Activated T-helper 2 cell treated with anti-CD3 and anti-CD28 coated beads, Interferon-gamma antibody, Interleukin-2, Interleukin-4, amounts not matched to agents 10 μg/mL and 5 μg/mL and 100 μg/mL, durations not matched to agents 14 hours and 24 hours and 36 hours (primary cell): ENCODE results near the gene QKI. TPM values are rescaled to one million over a fixed set of nuclear protein-coding genes. Genes with fewer than 3 reads are reported as not detected.

Source experiments
- DNase-seq: peaks from one replicate; pipeline ENCODE4 v3.0.0; 2021; ENCODE audit warnings: low spot score
- H3K27ac Mint-ChIP-seq: one replicate; pipeline ENCODE4 v1.8.0; 2021; ENCODE audit warnings: mixed read lengths
- H3K27me3 Mint-ChIP-seq: one replicate; pipeline ENCODE4 v1.8.0; 2021; ENCODE audit warnings: low read depth, mixed read lengths
- H3K36me3 Mint-ChIP-seq: one replicate; pipeline ENCODE4 v1.8.0; 2021; ENCODE audit warnings: low read depth, mixed read lengths
- H3K4me1 Mint-ChIP-seq: one replicate; pipeline ENCODE4 v1.8.0; 2021; ENCODE audit warnings: low read depth, mixed read lengths
- H3K4me3 Mint-ChIP-seq: one replicate; pipeline ENCODE4 v1.8.0; 2021; ENCODE audit warnings: low read depth, mild to moderate bottlenecking, moderate library complexity, mixed read lengths
- H3K9me3 Mint-ChIP-seq: one replicate; pipeline ENCODE4 v1.8.0; 2021; ENCODE audit warnings: mixed read lengths
- intact Hi-C: fragments of 100-400 bp; cut with micrococcal nuclease; formaldehyde crosslinking; loops from one replicate; pipeline ENCODE4 v1.15.1; 2023
- total RNA-seq: library from RNA; stranded (reverse); gene quantifications from 2 replicates; pipeline ENCODE4 v1.2.3, GENCODE V29; 2022

The QKI gene
- total RNA-seq, 1 donor from 2014 or later = 65.1 TPM

DNA sequence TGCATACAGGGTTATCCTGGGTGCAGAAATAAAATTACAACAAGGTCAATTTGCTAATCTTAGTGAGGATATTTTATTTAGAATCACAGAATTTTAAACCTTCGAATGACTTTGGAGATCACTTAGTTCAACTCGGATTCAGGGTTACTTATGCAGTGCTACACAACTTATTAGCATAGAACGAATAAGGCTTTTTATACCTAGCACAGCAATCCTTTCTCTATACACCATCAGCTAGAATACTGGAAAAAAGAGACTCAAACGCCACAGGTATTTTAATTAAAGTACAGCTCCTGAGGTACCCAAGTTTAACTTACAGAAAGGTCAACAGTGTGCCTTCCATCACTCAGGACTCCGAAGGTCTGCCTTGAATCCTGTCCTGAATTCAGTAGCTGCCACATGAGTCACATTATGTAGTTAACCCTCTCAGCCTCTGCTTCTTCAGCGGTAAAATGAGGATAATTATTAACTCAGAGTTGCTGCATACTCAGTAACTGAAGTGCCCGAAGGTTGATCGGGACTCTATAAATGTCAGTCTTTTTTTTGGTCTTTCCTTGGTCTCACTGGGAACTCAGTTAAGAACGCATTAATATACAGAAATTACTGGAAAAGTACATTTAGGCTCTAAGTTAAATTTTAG, 6.0 kb upstream of the QKI start:
- H3K4me1 Mint-ChIP-seq = peaks cover 24% of the 10 kb centered on the region
- H3K27me3 Mint-ChIP-seq = peaks cover 17% of the 10 kb centered on the region
- H3K27ac Mint-ChIP-seq = no peak overlapping the region
- H3K9me3 Mint-ChIP-seq = no peaks in the 10 kb centered on the region
- H3K36me3 Mint-ChIP-seq = no peaks in the 10 kb centered on the region
- no peak overlapping the region for H3K4me3 Mint-ChIP-seq
- no peak for DNase-seq
- intact Hi-C loops = no loop called here

DNA sequence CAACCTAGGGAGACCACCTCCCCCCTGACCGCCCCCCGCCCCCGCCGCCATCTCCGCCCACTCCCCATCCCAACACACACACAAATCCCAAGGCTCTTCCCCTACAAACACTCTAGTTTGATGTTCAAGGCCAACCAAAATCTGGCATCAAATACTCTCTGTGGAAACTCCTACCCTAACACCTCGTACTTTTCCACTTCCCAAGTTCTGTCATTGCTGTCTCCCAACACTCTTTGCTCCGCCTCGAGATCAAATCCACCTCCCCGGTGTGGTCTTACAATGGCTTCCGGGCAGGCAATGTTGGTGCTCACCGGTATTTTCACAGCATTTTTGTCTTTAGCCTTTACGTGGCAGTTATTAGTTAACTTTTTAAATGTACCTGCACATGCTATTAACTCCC, 4.8 kb upstream of the QKI start:
- Mint-ChIP-seq H3K4me1 (peaks cover 23% of the 10 kb centered on the region), H3K27ac (no peak overlapping the region), H3K9me3 (no peaks in the 10 kb centered on the region), H3K36me3 (no peaks in the 10 kb centered on the region), H3K27me3 (peaks cover 17% of the 10 kb centered on the region), H3K4me3 (no peak overlapping the region)
- no peak for DNase-seq
- intact Hi-C loops = loop anchor here (5.0 kb wide), 1 partner anchor 682 kb away; the partner anchor contains the start of genes PACRG and PRKN

DNA sequence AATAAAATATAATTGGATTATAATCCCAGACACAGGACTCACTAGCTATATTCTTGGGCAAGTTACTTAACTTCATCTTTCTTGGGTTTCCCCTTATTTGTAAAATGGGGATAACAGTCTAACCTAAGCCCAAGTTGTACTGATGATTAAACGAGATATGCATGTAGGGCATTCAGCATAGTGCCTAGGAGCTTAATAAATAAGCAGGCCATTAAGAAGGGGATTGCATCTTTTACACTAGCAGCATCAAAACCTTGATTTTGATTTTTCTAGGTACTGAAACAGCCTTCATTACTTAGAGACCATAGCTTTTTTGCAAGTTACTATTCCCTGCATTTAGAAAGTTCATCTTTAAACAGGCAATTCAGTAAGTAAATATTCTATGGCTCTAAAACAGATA, 2.2 kb upstream of the QKI start:
- Mint-ChIP-seq H3K4me3 (peak overlapping the region; percentile 87), H3K36me3 (no peaks in the 10 kb centered on the region), H3K27me3 (peaks cover 17% of the 10 kb centered on the region), H3K4me1 (peaks cover 21% of the 10 kb centered on the region), H3K9me3 (no peaks in the 10 kb centered on the region), H3K27ac (no peak overlapping the region)
- DNase-seq = no peak
- intact Hi-C loops = loop anchor here (5.0 kb wide), 1 partner anchor 685 kb away; the partner anchor contains the start of genes PACRG and PRKN

DNA sequence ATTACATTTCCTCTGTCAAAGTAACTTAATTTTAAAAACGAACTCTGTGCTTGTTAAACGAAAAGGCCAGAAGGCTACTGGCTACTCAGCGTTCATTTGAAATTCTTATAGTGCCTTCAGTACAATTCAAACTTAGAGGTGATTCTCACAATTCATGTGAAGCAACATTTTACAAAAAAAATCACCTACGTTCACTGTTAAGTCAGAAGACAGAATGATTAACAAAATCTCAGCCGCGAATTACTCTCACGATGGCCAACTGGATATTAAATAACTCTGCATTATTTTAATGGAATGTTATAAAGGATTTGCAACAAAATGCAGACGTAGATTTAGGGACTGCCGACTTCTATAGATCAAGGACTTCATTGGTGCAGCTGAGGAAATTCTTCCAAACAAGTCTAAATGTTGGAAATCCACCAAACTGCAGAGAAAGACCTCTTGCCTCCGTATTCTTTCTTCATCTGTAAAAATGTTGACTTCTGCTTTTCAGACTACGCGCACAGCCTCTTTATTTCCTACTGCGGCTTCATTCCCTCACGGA, 1.6 kb upstream of the QKI start:
- H3K36me3 Mint-ChIP-seq = no peaks in the 10 kb centered on the region
- peaks cover 26% of the 10 kb centered on the region for H3K4me1 Mint-ChIP-seq
- intact Hi-C loops = loop anchor here (5.0 kb wide), 1 partner anchor 686 kb away; the partner anchor contains the start of genes PACRG and PRKN
- H3K27ac Mint-ChIP-seq = peak overlapping the region; percentile 56
- DNase-seq = no peak
- peak overlapping the region; percentile 87 for H3K4me3 Mint-ChIP-seq
- peaks cover 17% of the 10 kb centered on the region for H3K27me3 Mint-ChIP-seq
- H3K9me3 Mint-ChIP-seq = no peaks in the 10 kb centered on the region

- DNase-seq = peak; percentile 86
- H3K36me3 Mint-ChIP-seq = no peaks in the 10 kb centered on the region
- peak overlapping the region; percentile 91 for H3K27ac Mint-ChIP-seq
- no peaks in the 10 kb centered on the region for H3K9me3 Mint-ChIP-seq
- intact Hi-C loops = loop anchor here (5.0 kb wide), 1 partner anchor 686 kb away; the partner anchor contains the start of genes PACRG and PRKN
- peaks cover 29% of the 10 kb centered on the region for H3K4me1 Mint-ChIP-seq
- peaks cover 16% of the 10 kb centered on the region for H3K27me3 Mint-ChIP-seq
- H3K4me3 Mint-ChIP-seq = peak overlapping the region; percentile 87
Observed at GRCh38 chr6:163413345-163414116, 987 bp upstream of the QKI start.

DNA sequence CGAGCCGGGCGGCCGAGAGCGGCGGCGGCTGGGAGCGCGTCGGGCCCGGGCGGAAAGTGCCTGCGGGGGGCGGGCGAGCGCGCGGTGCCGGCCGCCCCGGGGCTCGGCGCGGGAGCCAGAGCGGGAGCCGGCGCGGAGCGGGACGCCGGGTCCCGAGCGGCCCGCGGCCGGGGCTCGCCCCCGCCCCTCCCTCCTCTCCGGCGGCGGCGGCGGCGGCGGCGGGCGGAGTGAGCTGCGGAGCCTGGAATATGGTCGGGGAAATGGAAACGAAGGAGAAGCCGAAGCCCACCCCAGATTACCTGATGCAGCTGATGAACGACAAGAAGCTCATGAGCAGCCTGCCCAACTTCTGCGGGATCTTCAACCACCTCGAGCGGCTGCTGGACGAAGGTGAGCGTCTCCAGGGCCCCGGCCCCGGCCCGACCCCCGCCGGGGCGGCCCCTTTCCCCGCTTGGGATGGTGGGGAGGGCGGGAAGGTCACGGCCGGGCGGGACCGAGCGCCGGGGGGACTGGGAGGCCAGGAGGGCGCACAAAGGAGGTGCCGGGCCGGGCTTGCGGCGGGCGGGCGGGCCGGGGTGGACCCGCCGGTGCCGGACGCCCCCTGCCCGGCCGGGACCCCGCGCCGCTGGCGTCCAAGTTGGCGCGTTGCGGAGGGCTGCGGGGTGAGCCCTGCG, 565 bp downstream of the QKI start:
- intact Hi-C loops = loop anchor here (5.0 kb wide), 2 partner anchors 542 to 688 kb away; partner anchors contain the start of genes PACRG and PRKN
- Mint-ChIP-seq H3K9me3 (no peaks in the 10 kb centered on the region), H3K4me1 (peaks cover 42% of the 10 kb centered on the region), H3K27ac (peak overlapping the region; percentile 73), H3K27me3 (peaks cover 8% of the 10 kb centered on the region), H3K36me3 (no peaks in the 10 kb centered on the region), H3K4me3 (peak overlapping the region; percentile 71)
- peak; percentile 19 for DNase-seq

- Mint-ChIP-seq H3K4me3 (peak overlapping the region; percentile 94), H3K9me3 (no peaks in the 10 kb centered on the region), H3K4me1 (peaks cover 44% of the 10 kb centered on the region), H3K36me3 (no peaks in the 10 kb centered on the region), H3K27me3 (peaks cover 5% of the 10 kb centered on the region), H3K27ac (peak overlapping the region; percentile 83)
- peak; percentile 23 for DNase-seq
- intact Hi-C loops = loop anchor here (1.0 to 5.0 kb wide), 3 partner anchors 44 to 541 kb away; no protein-coding TSS in a partner anchor
Observed at GRCh38 chr6:163415620-163416556, 1.4 kb downstream of the QKI start.

DNA sequence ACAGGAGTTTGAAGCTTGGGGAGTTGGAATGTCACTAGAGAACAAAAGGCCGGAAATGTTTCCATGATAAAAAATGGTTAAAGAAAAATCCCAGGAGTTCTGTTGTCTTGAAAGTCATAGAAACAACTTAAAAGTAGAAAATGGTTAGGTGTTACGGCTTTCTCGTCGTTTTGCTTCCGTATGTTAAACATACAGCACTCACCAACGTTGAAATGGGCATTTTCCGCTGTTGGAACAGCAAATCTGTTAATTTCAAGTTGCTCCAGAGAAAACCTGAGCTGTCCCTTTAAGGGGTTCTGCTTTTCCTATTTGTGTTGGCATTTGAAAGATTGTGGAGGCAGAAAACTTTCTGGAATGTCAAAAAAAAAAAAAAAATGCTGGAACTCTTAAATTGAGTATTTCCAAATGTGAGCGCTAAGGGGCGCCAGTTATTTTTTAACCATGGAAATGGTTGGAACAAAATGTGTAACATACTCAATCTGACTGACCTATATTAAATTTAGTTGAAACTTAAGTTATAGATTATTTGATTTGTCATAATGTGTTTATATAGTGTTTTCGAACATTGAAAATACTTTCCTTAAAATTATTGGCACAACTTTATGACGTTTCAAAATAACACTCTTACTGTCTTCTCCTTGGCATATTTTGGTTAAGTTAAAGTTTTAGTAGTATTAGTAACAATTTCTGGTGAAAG, 2.2 kb downstream of the QKI start:
- H3K4me3 Mint-ChIP-seq = peak overlapping the region; percentile 94
- no peaks in the 10 kb centered on the region for H3K36me3 Mint-ChIP-seq
- peak overlapping the region; percentile 83 for H3K27ac Mint-ChIP-seq
- no peaks in the 10 kb centered on the region for H3K27me3 Mint-ChIP-seq
- intact Hi-C loops = loop anchor here (1.0 to 5.0 kb wide), 3 partner anchors 44 to 541 kb away; no protein-coding TSS in a partner anchor
- H3K4me1 Mint-ChIP-seq = peaks cover 42% of the 10 kb centered on the region
- DNase-seq = no peak
- H3K9me3 Mint-ChIP-seq = no peaks in the 10 kb centered on the region

- intact Hi-C loops = loop anchor here (5.0 kb wide), 1 partner anchor 540 kb away; no protein-coding TSS in a partner anchor
- peak overlapping the region; percentile 51 for H3K4me3 Mint-ChIP-seq
- DNase-seq = no peak
- no peak overlapping the region for H3K27ac Mint-ChIP-seq
- no peaks in the 10 kb centered on the region for H3K9me3 Mint-ChIP-seq
- H3K36me3 Mint-ChIP-seq = no peaks in the 10 kb centered on the region
- peaks cover 39% of the 10 kb centered on the region for H3K4me1 Mint-ChIP-seq
- H3K27me3 Mint-ChIP-seq = no peaks in the 10 kb centered on the region
Observed at GRCh38 chr6:163417595-163417994, 3.1 kb downstream of the QKI start.

- intact Hi-C loops = loop anchor here (5.0 kb wide), 1 partner anchor 539 kb away; no protein-coding TSS in a partner anchor
- H3K4me3 Mint-ChIP-seq = no peak overlapping the region
Observed at GRCh38 chr6:163418311-163419029, 4.0 kb downstream of the QKI start.

More at GRCh38 chr6:163418311-163419029, 4.0 kb downstream of the QKI start:
- Mint-ChIP-seq H3K27me3 (no peaks in the 10 kb centered on the region), H3K9me3 (no peaks in the 10 kb centered on the region), H3K4me1 (peaks cover 33% of the 10 kb centered on the region), H3K36me3 (no peaks in the 10 kb centered on the region), H3K27ac (no peak overlapping the region)
- DNase-seq = no peak
